Amygdala (tissue), 56 donors: ENCODE measurements around the gene ATP5IF1.

ENCODE experiments used
- DNase-seq, 56 donors: peaks; one replicate each; lab custom pipeline; 2025; lab: John Stamatoyannopoulos, UW

The ATP5IF1 gene

DNA sequence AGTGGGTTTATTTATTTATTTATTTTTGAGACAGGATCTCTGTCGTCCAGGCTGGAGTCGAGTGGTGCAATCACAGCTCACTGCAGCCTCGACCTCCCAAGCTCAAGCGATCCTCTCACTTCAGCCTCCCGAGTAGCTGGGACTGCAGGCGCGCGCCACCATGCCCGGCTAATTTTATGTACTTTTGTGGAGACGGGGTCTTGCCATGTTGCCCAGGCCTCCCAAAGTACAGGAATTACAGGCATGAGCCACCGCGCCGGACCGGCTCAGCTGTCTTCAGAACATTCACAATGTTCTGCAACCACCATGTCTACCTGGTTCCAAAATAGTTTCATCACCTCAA, 2.7 kb upstream of the ATP5IF1 start:
- DNase-seq: peak in 3 of 56 donors; percentile 19 to 23 (median 23)

DNA sequence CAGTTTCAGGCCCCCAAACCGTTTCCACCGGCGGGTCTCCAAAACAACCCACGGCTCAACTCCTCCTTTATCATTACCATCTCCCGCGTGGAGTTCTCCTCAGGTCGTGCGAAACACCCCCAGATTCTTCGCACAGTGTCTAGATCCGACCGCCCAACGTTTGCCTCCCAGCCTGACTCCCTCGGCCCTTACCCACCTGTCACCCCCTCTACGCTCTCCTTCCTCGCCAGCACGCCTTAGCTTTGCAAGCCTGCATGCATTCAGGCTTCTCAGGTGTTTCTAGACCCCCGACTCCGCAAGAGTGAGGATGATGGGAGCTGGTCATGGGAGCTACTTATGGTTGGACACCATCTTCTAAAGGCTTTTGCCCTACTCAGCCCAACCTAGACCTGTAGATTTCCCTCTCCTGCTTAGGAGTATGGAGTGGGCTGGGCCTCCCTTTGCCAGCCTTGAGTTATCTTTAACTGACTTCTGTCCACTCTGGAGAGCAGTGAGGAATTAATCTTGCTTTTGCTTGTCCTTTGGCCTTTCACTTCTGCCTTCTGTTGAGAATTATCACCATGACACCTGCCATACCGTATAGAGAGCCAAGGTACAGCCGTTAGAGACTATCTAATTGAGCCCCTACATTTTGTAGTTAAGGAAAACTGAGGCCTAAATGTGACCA, 865 bp downstream of the ATP5IF1 start:
- peak in 2 of 56 donors; percentile 13 to 38 for DNase-seq

DNA sequence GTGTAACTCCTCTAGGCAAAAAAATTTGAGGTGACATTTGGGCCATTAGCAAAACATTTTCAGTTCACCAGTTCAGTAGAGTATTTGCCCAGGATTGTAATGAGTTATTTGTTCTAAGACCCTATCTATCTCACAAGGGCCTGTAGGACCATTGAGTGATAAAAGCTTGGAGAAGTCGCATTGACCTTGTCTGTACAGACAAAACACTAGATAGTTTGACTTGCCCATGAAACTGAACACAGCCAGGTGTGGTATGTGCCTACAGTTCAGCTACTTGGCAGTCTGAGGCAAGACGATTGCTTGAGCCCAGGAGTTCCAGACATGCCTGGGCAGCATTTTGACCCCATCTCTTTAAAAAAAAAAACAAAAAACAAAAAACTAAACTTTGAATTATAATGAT, 3.1 kb downstream of the ATP5IF1 start:
- no peak for DNase-seq

DNA sequence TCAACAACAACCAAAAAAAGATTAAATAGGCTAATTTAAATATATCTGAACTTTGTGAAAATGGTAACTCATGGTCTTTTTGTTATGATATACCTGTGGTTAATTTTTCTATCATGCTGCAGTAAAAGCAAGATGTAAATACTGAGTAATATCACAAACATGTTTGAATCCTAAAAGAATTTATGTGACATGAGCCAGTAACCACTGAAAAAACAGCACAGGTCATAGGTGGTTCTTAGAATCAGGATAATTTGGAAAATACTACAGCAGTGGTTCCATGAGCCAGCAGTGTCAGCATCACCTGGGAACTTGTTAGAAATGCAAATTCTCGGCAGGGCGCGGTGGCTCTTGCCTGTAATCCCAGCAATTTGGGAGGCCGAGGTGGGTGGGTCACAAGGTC, 4.1 kb downstream of the ATP5IF1 start:
- no peak for DNase-seq

GRCh38 chr1:28241638-28242241, 5.8 kb downstream of the ATP5IF1 start:
- no peak for DNase-seq

- DNase-seq: no peak
These were observed 7.9 kb downstream of the ATP5IF1 start for GRCh38 chr1:28243685-28244311.

GRCh38 chr1:28244549-28245251, 8.8 kb downstream of the ATP5IF1 start:
- no peak for DNase-seq

DNA sequence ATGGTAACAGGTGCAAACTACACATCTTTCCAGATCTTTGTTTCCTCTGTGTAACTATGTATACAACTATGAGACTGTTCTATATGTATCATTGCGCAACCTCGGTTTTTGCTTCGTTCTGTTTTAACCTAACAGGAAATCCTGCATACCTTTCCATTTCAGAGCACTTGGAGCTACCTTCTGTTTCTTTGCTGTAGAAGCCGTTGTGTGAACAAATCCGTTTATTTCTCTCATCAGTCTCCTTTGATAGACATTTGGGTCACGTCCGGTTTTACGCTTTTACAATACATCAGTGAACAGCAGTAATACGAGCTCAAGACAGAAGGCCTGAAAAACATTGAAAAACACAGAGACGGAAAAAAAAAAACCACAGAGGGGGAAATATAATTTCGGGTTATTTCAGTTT, 10.5 kb downstream of the ATP5IF1 start:
- no peak for DNase-seq

DNA sequence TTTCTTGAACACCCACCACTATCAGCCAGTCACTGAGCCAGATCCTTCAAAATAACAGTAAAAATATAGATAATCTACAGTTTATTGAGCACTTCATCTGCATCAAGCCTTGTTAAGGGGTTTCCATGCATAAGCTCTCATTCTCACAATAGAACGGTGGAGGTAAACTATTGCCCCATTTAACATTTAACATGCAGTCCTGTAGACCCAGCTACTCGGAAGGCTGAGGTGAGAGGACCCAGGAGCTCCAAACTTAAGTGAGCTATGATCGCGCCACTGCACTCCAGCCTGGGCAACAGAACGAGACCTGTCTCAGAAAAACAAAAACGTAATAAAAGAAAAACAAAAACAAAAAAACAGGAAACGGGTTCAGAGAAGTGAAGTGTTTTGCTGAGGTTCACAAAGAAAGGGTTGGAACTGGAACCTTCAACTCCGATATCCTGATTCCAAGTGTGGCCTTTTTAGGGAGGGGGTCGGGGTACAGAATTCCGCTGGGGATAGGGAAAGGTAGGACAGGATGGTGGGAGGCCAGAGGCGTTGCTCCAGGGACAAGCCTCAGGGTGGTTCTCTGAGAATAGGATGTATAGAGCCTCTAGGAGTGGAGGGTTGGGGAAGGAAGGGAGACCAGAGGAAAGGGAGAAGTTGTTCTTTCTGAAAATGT, 11.8 kb downstream of the ATP5IF1 start:
- peak in 1 of 56 donors; percentile 7 for DNase-seq

DNA sequence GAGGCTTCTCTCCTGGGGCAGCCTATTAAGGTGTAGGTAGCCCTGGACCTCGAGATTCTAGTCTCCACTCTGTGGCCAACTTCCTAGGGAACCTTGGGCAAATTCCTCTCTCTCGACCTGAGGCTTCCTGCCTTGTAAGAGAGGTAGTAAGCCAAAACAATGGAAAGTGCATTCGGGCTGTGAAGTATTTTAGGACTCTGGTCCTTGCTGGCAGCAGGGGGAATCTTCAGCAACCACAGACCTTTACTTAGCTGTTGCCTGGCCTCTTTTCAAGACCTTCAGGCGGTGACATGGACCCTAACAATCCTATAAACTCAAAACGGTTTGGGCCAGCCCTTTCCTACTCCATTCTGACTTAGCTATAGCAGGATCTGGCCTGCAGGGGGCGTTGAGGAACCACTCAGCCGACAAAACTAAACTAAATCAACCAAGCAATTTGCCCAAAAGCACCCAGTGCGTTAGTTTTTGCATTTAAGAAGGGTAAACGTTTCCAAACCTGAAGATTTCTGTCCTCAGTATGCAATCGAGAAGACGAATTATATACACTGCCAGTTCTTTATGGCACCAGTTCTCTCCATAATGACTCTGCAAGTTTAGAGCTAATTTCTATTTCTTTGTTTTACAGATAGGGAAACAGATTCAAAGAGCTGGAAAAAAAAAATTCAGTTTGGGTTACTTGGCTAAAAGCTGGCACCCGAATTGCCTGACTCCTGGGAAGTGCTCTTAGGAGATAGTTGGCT, 12.5 kb downstream of the ATP5IF1 start:
- DNase-seq: peak in 53 of 56 donors; percentile 11 to 90 (median 57)

DNA sequence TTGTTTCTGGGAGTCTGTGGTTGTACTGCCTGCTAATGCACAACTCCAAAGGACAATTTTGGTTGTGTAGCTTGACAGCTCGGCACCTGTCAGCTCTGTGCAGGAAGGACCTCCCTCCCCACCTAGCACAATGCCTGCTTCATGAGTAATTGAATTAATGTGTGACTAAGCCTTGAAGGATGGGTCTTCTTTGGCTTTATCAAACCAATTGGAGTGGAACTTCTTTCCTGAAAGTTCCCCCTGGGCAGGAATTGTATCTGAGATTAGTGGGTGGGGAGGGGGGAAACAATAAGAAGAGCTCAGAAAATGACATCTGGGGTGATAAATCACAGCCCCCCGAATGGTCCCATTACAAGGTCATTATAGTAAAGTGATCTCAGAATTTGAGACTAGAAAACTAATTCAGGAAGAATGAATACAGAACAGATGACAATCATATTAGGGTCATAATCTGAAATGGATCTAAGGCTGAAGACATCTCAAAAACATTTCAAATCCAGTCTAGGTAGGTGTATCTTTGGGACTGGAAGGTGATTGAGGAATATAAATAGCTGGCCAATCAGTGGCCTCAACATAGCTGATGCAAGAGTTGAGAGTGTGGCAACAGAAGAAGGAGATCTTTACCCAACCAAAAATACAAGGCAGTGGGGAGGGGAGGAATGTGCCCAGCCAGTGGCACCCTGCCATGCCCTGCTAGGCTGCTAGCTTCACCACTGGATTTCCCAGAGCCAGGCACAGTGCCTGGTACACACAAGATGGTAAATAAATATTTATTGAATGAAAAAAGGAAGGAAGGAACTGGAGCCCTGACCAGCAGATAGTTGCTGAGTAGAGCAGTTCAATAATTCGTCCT, 13.3 kb downstream of the ATP5IF1 start:
- peak in 11 of 56 donors; percentile 2 to 31 (median 11) for DNase-seq

GRCh38 chr1:28249866-28250295, 14.0 kb downstream of the ATP5IF1 start:
- no peak for DNase-seq

DNA sequence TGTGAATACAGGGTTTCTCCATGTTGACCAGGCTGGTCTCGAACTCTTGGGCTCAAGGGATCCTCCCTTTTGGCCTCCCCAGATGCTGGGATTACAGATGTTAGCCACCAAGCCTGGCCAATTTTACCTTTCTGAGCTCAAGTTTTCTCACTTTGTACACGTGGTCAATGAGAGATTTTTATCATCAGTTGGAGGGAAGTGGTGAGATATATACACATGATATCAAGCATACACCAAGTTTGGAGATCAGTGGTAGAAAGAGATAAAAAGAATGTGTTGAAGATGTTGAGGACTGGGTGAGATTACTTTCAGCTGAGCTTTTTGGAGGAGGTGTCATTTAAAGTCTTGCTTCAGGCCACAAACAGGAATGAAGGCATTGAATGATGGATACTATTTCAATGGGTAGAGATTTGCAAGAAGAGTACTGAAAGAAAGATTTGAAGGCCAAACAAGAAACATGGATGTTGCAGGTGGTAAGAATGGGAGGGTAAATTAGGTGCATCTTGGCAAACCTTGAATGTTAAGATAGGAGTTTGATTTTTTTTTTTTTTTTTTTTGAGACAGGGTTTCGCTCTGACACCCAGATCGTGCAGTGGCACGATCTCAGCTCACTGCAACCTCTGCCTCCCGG, 20.4 kb downstream of the ATP5IF1 start:
- DNase-seq: no peak

GRCh38 chr1:28257736-28258135, 21.8 kb downstream of the ATP5IF1 start:
- no peak for DNase-seq

DNA sequence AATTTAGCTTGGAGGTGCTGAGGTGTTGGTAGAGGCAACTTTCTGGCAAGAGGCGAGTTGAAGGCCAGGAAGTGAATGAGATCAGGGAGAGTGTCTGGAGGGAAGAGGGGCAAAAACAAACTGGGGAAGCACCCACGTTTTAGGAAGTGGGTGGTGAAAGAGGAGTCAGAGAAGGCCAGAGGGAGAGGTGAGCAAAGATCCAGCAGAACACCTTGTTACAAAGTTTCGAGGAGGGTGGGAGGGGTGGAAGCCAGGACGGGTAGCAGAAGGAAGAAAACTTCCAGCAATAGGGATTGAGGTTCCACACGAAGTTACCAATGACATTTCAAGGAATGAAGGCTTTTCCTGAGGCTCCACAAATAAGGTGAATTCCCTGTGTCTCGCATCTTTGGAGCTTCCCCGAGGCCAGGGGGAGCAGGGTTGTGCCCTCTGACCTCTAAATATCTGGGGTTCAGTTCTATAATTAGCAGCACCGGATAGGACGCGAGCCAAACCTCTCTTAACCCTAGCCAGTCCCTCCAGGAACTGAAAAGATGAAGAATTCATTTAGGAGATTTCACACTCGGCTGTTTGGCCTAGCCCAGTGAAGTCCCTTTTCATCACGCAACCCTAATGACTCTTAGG, 22.8 kb downstream of the ATP5IF1 start:
- DNase-seq: no peak

DNA sequence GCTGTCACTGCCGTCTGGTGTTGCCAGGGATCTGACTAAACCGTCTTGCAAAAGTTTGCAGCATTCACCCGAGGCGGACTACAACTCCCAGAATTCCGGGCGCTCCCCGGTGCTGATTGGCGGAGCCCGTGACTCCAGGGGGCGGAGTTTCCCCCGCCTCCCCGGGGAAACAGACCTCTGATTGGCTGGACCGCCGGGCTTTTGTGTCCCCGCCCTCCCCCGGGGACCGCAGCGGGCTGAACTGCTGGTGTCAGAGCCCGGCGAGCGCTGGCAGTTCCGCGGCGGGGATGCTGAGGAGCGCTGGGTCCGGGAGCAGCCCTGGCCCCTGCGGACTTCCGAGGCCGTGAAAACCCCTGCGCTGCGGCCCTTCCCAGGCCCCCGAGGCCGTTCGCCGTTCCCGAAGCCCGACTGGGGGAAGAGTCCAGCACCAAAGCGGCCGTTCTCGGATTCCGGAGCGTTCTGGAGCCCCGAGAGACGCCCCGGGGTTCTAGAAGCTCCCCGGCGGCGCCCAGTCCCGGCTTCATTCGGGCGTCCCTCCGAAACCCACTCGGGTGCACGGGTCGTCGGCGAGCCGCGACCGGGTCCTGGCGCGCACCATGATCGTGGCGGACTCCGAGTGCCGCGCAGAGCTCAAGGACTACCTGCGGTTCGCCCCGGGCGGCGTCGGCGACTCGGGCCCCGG, 23.5 kb downstream of the ATP5IF1 start, which contains the start of gene SESN2:
Gene SESN2, plus strand, starts transcription at position 267 of the 682 bp plus-strand sequence. Its CDS starts 330 bp downstream, at position 597.
- DNase-seq: peak; percentile 55 to 99 (median 96)
